Upper lobe of right lung (tissue), 1 donor: Measurements from ENCODE around the gene TCFL5. TPM values are rescaled to one million over a fixed set of nuclear protein-coding genes. Genes with fewer than 3 reads are reported as not detected.

Experiments
- ATAC-seq: fragments of 200-7000 bp; cut with Tn5 transposase; one replicate; pipeline ENCODE4 v1.9.1; 2020; ENCODE audit warnings: mild to moderate bottlenecking, moderate library complexity
- DNase-seq: peaks from one replicate; pipeline ENCODE4 v3.0.0-alpha.2; 2020
- H3K27ac ChIP-seq: fragments of 200-600 bp; one replicate; pipeline ENCODE4 v1.8.0; 2022
- H3K27me3 ChIP-seq: fragments of 200-600 bp; one replicate; pipeline ENCODE4 v1.8.0; 2022; ENCODE audit warnings: mild to moderate bottlenecking
- H3K36me3 ChIP-seq: fragments of 200-600 bp; one replicate; pipeline ENCODE4 v1.8.0; 2022
- H3K4me1 ChIP-seq: fragments of 200-600 bp; one replicate; pipeline ENCODE4 v1.8.0; 2022
- H3K4me3 ChIP-seq: fragments of 200-600 bp; one replicate; pipeline ENCODE4 v1.8.0; 2022; ENCODE audit warnings: mild to moderate bottlenecking
- H3K9me3 ChIP-seq: fragments of 200-600 bp; one replicate; pipeline ENCODE4 v1.8.0; 2022
- intact Hi-C: fragments of 100-400 bp; cut with DNase I; formaldehyde crosslinking; loops from one replicate; pipeline ENCODE4 v1.11.0; 2022
- total RNA-seq: library from RNA; stranded (reverse); fragmentation: NEBNext Ultra II Directional; extraction: Animal tissue kit (Norgen Biotek cat#: 25700); gene quantifications from one replicate; pipeline ENCODE4 v1.2.1, GENCODE V29; 2021
- TF ChIP-seq, protein P1 (sequence below): fragments of 200-600 bp; IDR thresholded peaks from one replicate; pipeline ENCODE4 v1.8.0; 2022; ENCODE audit warnings: antibody characterized with exemption
- donor health status: DM: no; HTN: yes; CAD: no; lungs with severe emphysema.

Gene TCFL5
- total RNA-seq, 1 donor from 2014 or later = 7.8 TPM

DNA sequence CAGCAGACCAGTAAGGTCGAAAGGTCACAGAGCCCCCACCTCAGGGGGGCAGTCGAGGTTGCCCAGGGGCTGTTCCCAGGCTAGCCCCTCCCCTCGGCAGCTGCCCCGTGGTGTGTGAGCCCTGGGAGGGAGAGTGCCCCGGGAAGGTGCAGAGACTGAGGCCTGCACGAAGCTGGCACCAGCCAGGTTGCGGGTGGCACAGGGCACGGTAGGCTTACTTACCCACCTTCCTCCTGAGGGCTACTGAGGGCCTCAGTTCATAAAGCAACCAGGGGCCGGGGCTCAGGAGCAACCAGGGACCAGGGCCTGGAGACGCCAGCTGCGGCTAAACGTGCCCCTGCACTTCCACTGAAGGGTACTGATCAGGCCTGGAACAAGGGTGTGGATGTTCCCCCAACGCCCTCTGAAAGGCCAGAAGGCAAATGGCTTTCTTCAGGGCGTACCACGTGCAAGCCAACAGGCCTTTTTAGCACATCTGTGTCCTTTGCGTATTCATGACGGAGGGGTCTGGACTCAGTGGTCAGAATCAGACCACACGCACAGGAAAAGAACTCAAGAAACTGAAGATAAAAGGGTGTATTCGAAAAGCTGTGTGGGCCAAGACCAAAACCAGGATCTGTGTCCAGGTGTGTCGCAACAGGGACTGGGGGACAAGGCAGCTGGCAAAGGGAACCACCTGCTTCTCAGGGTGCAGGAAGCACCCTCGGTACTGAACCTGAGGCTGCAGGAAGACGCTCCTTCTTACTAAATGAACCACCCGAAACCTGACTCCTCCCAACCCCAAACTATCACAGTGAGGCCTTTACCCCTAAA lies 24.5 kb upstream of the TCFL5 start:
- Histone ChIP-seq H3K27ac (no peak overlapping the region), H3K9me3 (no peaks in the 10 kb centered on the region), H3K36me3 (peaks cover 52% of the 10 kb centered on the region), H3K27me3 (no peaks in the 10 kb centered on the region), H3K4me1 (no peaks in the 10 kb centered on the region), H3K4me3 (no peak overlapping the region)
- TF ChIP-seq, protein P1, sequence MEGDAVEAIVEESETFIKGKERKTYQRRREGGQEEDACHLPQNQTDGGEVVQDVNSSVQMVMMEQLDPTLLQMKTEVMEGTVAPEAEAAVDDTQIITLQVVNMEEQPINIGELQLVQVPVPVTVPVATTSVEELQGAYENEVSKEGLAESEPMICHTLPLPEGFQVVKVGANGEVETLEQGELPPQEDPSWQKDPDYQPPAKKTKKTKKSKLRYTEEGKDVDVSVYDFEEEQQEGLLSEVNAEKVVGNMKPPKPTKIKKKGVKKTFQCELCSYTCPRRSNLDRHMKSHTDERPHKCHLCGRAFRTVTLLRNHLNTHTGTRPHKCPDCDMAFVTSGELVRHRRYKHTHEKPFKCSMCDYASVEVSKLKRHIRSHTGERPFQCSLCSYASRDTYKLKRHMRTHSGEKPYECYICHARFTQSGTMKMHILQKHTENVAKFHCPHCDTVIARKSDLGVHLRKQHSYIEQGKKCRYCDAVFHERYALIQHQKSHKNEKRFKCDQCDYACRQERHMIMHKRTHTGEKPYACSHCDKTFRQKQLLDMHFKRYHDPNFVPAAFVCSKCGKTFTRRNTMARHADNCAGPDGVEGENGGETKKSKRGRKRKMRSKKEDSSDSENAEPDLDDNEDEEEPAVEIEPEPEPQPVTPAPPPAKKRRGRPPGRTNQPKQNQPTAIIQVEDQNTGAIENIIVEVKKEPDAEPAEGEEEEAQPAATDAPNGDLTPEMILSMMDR = no peak
- intact Hi-C loops = no loop called here
- DNase-seq (no peak), ATAC-seq (no peak)

DNA sequence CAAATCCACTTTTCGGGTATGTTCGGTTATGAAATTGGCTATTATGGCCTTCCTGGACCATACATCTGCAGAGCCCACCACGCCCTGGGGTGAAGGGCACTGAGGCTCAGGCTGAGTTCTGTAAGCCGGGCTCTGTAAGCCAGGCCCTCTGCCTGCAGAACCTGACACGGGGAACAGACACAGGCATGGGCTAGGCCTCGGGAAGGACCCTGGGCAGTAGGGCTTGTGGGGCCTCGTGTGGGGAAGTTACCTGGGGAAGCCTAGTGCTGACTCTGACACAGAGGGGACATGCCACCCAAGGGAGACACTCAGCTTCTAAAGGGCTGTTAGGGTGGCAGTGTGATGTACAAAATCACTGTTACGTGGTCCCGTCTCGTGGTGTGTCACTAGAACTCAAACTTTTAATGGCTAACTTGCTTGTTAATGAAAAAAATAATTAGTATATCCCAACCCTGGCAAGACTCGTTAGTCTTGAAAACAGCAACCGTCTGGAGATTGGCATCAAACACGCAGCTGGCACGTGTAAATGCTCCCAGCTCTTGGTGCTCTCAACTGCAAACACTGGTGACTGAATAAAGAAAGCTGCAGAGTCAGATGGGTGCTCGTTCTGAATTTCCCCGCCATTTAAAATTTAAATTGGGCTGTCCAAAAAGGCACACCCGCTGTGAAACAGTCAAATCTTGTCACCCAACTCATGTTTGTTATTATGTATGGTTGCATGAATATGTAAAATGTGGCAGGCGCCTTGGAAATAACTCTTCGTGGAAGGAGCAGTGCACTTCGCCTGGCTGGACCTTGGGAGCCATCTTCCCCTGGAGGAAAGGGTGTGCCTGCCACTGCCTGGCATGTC lies 23.6 kb upstream of the TCFL5 start:
- ATAC-seq = no peak
- no peak for DNase-seq
- Histone ChIP-seq H3K4me1 (no peaks in the 10 kb centered on the region), H3K4me3 (no peak overlapping the region), H3K36me3 (peaks cover 52% of the 10 kb centered on the region), H3K27me3 (no peaks in the 10 kb centered on the region), H3K27ac (no peak overlapping the region), H3K9me3 (no peaks in the 10 kb centered on the region)
- intact Hi-C loops = no loop called here
- TF ChIP-seq, protein P1 = no peak

DNA sequence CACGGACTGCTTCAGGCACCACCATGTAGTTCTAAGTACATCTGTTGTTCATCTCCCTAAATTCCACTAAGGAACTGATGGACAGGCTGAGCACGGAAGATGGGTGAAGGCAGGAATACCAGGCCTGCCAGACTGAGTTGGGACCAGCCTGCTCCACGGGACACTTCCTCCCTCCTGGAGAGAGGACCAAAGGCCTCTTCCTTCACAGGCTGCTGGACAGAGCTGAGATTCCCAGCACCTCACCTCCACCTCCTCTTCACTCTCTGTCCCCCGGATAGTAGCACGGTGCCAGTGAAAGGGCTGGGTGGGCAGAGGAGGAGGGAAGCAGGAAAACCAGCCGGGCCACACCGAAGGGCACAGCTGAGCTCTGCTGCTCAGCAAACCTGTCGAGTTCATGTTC lies 22.9 kb upstream of the TCFL5 start:
- Histone ChIP-seq H3K4me1 (no peaks in the 10 kb centered on the region), H3K36me3 (peaks cover 49% of the 10 kb centered on the region), H3K4me3 (no peak overlapping the region), H3K27ac (no peak overlapping the region), H3K9me3 (no peaks in the 10 kb centered on the region), H3K27me3 (no peaks in the 10 kb centered on the region)
- DNase-seq (no peak), ATAC-seq (no peak)
- TF ChIP-seq, protein P1 = no peak
- intact Hi-C loops = no loop called here

DNA sequence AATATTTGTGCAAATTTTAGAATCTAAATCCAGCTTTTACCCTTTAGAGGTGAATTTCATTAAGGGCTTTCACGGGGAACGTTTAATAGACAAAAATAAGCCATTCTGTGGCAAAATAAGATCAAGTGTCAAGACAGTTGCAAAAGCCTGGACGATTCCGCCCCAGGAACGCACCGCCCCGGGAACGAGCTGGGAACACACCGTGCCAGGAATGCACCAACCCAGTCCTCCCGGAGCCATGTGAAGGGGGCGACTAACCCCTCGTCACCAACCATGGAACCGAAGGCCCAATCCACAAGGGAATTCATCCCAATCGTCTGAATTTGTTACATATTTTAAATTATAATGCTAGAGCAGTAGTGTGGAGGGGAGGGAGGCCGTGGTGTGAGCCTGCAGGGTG lies 20.8 kb upstream of the TCFL5 start:
- TF ChIP-seq, protein P1 = no peak
- no peak for DNase-seq
- Histone ChIP-seq H3K27ac (no peak overlapping the region), H3K4me1 (peaks cover 1% of the 10 kb centered on the region), H3K36me3 (peaks cover 29% of the 10 kb centered on the region), H3K27me3 (no peaks in the 10 kb centered on the region), H3K4me3 (no peak overlapping the region), H3K9me3 (no peaks in the 10 kb centered on the region)
- no peak for ATAC-seq
- intact Hi-C loops = no loop called here

DNA sequence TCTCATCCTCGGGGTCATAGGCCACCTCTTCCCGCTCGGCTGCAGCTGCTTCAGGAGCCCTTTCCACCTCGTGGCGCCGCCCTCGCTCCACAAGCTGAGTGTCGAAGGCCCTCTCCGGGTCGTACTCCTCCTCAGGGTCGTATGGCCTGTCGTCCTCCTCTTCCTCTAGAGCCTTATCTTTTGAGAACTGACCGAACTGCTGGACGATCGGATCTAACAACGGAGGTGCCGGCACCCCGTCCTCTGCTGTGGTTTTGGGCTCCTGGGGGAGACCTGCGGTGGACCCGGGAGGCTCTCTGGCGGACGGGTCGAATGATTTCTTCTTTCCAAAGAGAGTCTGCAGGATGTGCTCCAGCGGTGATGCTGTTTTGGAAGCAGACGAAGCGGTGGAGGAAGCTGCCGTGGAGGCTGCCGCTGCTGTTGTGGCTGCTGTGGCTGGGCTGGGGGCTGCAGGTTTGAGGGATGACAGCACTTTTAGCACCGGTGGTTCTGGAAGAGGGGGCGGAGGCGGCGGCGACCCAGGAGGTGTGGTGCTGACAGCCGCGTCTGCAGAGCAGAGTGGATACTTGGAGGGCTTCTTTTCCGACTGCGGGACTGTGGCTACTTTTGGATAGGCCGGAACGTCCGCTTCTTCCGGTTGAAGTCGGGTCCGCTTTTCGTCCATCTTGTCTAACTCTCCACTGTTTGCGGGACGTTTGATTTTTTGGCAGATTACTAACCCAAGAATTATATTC lies 20.2 kb upstream of the TCFL5 start:
- TF ChIP-seq, protein P1 = no peak
- Histone ChIP-seq H3K36me3 (peaks cover 23% of the 10 kb centered on the region), H3K4me3 (no peak overlapping the region), H3K27me3 (no peaks in the 10 kb centered on the region), H3K27ac (no peak overlapping the region), H3K9me3 (no peaks in the 10 kb centered on the region), H3K4me1 (peaks cover 6% of the 10 kb centered on the region)
- intact Hi-C loops = no loop called here
- ATAC-seq (no peak), DNase-seq (no peak)
